ENCODE results near the gene CTCF. TPM values are rescaled to one million over a fixed set of nuclear protein-coding genes. Genes with fewer than 3 reads are reported as not detected.

CTCF gene
- total and polyA plus RNA-seq, 2 donors (not counting 3 experiments of a cell fraction or from before 2014, with no cell fraction given), result 20.7 to 40.0 TPM

DNA sequence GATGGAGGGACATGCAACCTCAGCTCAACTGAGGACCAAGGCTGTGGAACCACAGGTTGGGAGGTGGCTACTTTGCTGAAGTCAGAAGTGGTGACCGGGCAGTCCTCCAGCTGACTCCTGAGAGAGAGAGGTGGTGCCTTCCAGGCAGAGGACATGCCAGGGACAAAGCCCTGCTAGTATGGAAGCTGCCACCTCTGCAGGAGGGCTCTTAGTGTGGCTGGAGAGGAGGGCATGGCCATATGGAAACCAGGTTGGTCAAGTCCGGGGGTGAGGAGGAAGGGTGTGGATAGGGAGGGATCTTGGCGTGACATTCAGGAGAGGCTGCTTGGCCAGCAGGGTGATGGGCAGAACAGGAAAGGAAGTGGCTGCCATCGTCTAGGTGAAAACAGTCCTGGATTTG, 110.0 kb downstream of the CTCF start:
- no TSS peak for BruUV-seq (replicated peaks)
- POLR2A ChIA-PET, result interaction anchor here (1.2 to 1.5 kb wide), 2 partner anchors 134 to 151 kb away, joined by 4 read pairs; partner anchors contain the start of genes RANBP10 and TSNAXIP1

More for the DNA sequence above, 110.0 kb downstream of the CTCF start:
- Histone ChIP-seq H3K27me3 (ENCODE audit: control insufficient read depth in 2 of 2, insufficient read depth in 2 of 2, low read length in 2 of 2) (no peaks in the 10 kb centered on the region), H3K4me2 (ENCODE audit: insufficient read depth, low read length) (no peak overlapping the region), H2AFZ (ENCODE audit: low read depth, low read length) (no peak overlapping the region), H3K9me3 (replicated peaks; ENCODE audit: control insufficient read depth, insufficient read depth, low read length) (no peaks in the 10 kb centered on the region), H4K20me1 (replicated peaks; ENCODE audit: control insufficient read depth, extremely low read depth, insufficient read depth, low read length) (no peaks in the 10 kb centered on the region), H3K9ac (replicated peaks; ENCODE audit: extremely low read depth, insufficient read depth, low read length) (no peak overlapping the region), H3K36me3 (ENCODE audit: control insufficient read depth in 2 of 2, extremely low read depth in 1 of 2, insufficient read depth in 2 of 2, low read length in 2 of 2) (peaks cover 0 to 6% of the 10 kb centered on the region in 2 experiments), H3K27ac (ENCODE audit: insufficient read depth, low read depth, low read length) (no peak overlapping the region), H3K79me2 (ENCODE audit: control insufficient read depth, insufficient read depth, low read length) (no peaks in the 10 kb centered on the region), H3K4me3 (replicated peaks in 1 of 3; ENCODE audit: insufficient read depth in 1 of 3, low read depth in 1 of 3, low read length in 3 of 3) (no peak overlapping the region), H3K4me1 (ENCODE audit: control insufficient read depth, extremely low read depth, insufficient read depth, low read length) (peaks cover 30% of the 10 kb centered on the region), H3K9me1 (replicated peaks; ENCODE audit: control insufficient read depth, extremely low read depth, insufficient read depth, low read length) (no peaks in the 10 kb centered on the region)
- intact Hi-C loops (cut with micrococcal nuclease) (loop anchor here (1.0 to 2.0 kb wide), 4 partner anchors 134 to 256 kb away; partner anchors contain the start of genes CENPT, EDC4, NUTF2 and RANBP10), dilution Hi-C loops (cut with MboI; ENCODE audit: extremely low pct_ligation_motif_present, low sequenced_read_pairs) (no loop called here)
- FAIRE-seq (no peak), DNase-seq (ENCODE audit: low read depth, low spot score) (no peak)
- CTCF ChIA-PET, result interaction anchor here (0.6 to 12.7 kb wide), 49 partner anchors 9 to 558 kb away, joined by 3 to 163 read pairs (median 4); partner anchors contain the start of genes ACD, ATP6V0D1, CENPT and CTCF
- TF ChIP-seq FOS (IDR thresholded peaks at IDR 0.05; ENCODE audit: borderline replicate concordance, insufficient read depth, low read length), result no peak
- TF ChIP-seq, protein P1, sequence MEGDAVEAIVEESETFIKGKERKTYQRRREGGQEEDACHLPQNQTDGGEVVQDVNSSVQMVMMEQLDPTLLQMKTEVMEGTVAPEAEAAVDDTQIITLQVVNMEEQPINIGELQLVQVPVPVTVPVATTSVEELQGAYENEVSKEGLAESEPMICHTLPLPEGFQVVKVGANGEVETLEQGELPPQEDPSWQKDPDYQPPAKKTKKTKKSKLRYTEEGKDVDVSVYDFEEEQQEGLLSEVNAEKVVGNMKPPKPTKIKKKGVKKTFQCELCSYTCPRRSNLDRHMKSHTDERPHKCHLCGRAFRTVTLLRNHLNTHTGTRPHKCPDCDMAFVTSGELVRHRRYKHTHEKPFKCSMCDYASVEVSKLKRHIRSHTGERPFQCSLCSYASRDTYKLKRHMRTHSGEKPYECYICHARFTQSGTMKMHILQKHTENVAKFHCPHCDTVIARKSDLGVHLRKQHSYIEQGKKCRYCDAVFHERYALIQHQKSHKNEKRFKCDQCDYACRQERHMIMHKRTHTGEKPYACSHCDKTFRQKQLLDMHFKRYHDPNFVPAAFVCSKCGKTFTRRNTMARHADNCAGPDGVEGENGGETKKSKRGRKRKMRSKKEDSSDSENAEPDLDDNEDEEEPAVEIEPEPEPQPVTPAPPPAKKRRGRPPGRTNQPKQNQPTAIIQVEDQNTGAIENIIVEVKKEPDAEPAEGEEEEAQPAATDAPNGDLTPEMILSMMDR (IDR thresholded peaks at IDR 0.05; ENCODE audit: extremely low read depth in 1 of 2, insufficient read depth in 1 of 2, low read depth in 1 of 2, low read length in 2 of 2), result peak in 1 of 2 donors; percentile 3

All from endothelial cell of umbilical vein (primary cell).